Common myeloid progenitor, CD34-positive (primary cell): ENCODE data around the gene NFAT5.

Source experiments
- CTCF ChIA-PET: fragments of 350-600 bp; sonication (Branson Sonifier 250); formaldehyde crosslinking; loops from one replicate; lab custom pipeline; 2021; ENCODE audit warnings: antibody characterized with exemption; lab: Charles Lee
- POLR2A ChIA-PET: fragments of 350-600 bp; sonication (Branson Sonifier 250); formaldehyde crosslinking; loops from one replicate; lab custom pipeline; 2021; ENCODE audit warnings: antibody characterized with exemption; lab: Charles Lee
- DNase-seq, 3 donors: peaks; one replicate each; pipeline versions ENCODE4 v3.0.0 to v3.0.0-alpha.2; 2013
- H3K27ac ChIP-seq, 2 experiments: 1 replicate in 1 of 2; 2 replicates in 1 of 2; pipeline ENCODE4 v1.7.0; 2013; ENCODE audit warnings: inconsistent platforms in 2 of 2, low read length in 2 of 2, mild to moderate bottlenecking in 2 of 2, low read depth in 1 of 2, moderate library complexity in 1 of 2; ENCODE audit not compliant: severe bottlenecking in 2 of 2, insufficient read depth in 1 of 2, poor library complexity in 1 of 2
- H3K27me3 ChIP-seq, 5 experiments: replicated peaks in 2 of 5; 1 replicate in 3 of 5; 2 replicates in 2 of 5; pipeline versions ENCODE4 v1.6.1 to v1.7.0; 2013; ENCODE audit warnings: low read length in 4 of 5, mild to moderate bottlenecking in 2 of 5, moderate library complexity in 2 of 5, inconsistent platforms in 1 of 5; ENCODE audit not compliant: insufficient read depth in 5 of 5, control insufficient read depth in 4 of 5
- H3K36me3 ChIP-seq, 4 experiments: 1 replicate in 2 of 4; 2 replicates in 2 of 4; pipeline versions ENCODE4 v1.6.1 to v1.7.0; 2013; ENCODE audit warnings: low read length in 3 of 4, control low read depth in 1 of 4, mild to moderate bottlenecking in 1 of 4; ENCODE audit not compliant: control insufficient read depth in 4 of 4, insufficient read depth in 4 of 4
- H3K4me1 ChIP-seq, 4 experiments: 1 replicate in 3 of 4; 2 replicates in 1 of 4; pipeline versions ENCODE4 v1.6.1 to v1.7.1; 2013; ENCODE audit warnings: low read length in 3 of 4, mild to moderate bottlenecking in 3 of 4, control low read depth in 1 of 4, inconsistent platforms in 1 of 4, moderate library complexity in 1 of 4; ENCODE audit not compliant: control insufficient read depth in 4 of 4, insufficient read depth in 4 of 4; ENCODE audit errors: control extremely low read depth in 1 of 4
- H3K4me3 ChIP-seq, 7 experiments: 1 replicate in 4 of 7; 2 replicates in 3 of 7; pipeline versions ENCODE4 v1.5.1 to v1.7.0; 2013; ENCODE audit warnings: mild to moderate bottlenecking in 7 of 7, low read length in 6 of 7, moderate library complexity in 6 of 7, inconsistent platforms in 2 of 7, low read depth in 2 of 7, control low read depth in 1 of 7; ENCODE audit not compliant: insufficient read depth in 4 of 7, control insufficient read depth in 1 of 7; ENCODE audit errors: extremely low read depth in 1 of 7
- H3K9me3 ChIP-seq, 5 experiments: 1 replicate in 4 of 5; 2 replicates in 1 of 5; pipeline versions ENCODE4 v1.6.1 to v1.7.1; 2013; ENCODE audit warnings: low read length in 4 of 5, mild to moderate bottlenecking in 2 of 5, inconsistent platforms in 1 of 5, low read depth in 1 of 5, moderate library complexity in 1 of 5; ENCODE audit not compliant: control insufficient read depth in 4 of 5, insufficient read depth in 2 of 5; ENCODE audit errors: control extremely low read depth in 1 of 5
- WGBS: methylation state at CpG from one replicate; pipeline ENCODE4 v1.1.5; 2013; ENCODE audit not compliant: insufficient coverage; 5-methylcytosine and 5-hydroxymethylcytosine counted together

The NFAT5 gene

GRCh38 chr16:69754143-69754468 lies 188.3 kb downstream of the NFAT5 start:
- CTCF ChIA-PET, result interaction anchor here (0.8 to 6.2 kb wide), 23 partner anchors 8 to 358 kb away, joined by 3 to 79 read pairs (median 5); partner anchors contain the start of gene NQO1
- POLR2A ChIA-PET, result interaction anchor here (1.5 kb wide), 1 partner anchor 28 kb away, joined by 5 read pairs; the partner anchor contains the start of gene NQO1
- H3K36me3 ChIP-seq, result peaks cover 6 to 28% (median 20%) of the 10 kb centered on the region in 4 experiments
- no peaks in the 10 kb centered on the region for H3K27me3 ChIP-seq
- no peak for DNase-seq
- H3K9me3 ChIP-seq, result no peaks in the 10 kb centered on the region
- H3K4me1 ChIP-seq, result peaks cover 4 to 15% (median 13%) of the 10 kb centered on the region in 4 experiments
- H3K27ac ChIP-seq, result peak overlapping the region; percentile 69 to 90
- WGBS, result 28% methylated on average over 4 of the region's 4 CpGs
- peak overlapping the region; percentile 70 to 100 (median 99) for H3K4me3 ChIP-seq
